CD4-positive, alpha-beta T cell treated with Interleukin-4 for 1 hour (primary cell): Measurements from ENCODE around the gene CHCHD10.

ENCODE experiments used
- DNase-seq, 2 donors: peaks; one replicate each; pipeline ENCODE4 v3.0.0-alpha.2; 2020 to 2022

Gene CHCHD10

GRCh38 chr22:23769321-23769965, 1.7 kb upstream of the CHCHD10 start:
- DNase-seq, result no peak

- DNase-seq, result no peak
These were observed 484 bp downstream of the CHCHD10 start for GRCh38 chr22:23767303-23767672.

- no peak for DNase-seq
These were observed 2.6 kb downstream of the CHCHD10 start for GRCh38 chr22:23764899-23765881.

GRCh38 chr22:23763954-23764353, 3.8 kb downstream of the CHCHD10 start:
- no peak for DNase-seq

- DNase-seq, result peak; percentile 33 to 38
These were observed 4.2 kb downstream of the CHCHD10 start for GRCh38 chr22:23763579-23763945.

GRCh38 chr22:23762842-23763578, 4.8 kb downstream of the CHCHD10 start, which contains the start of gene C22orf15:
C22orf15 (plus strand) TSS chr22:23762990; CDS start chr22:23763307, 317 bp downstream.
- peak in 1 of 2 donors; percentile 7 for DNase-seq

- DNase-seq, result no peak
These were observed 7.7 kb downstream of the CHCHD10 start for GRCh38 chr22:23760056-23760455.

- no peak for DNase-seq
These were observed 8.2 kb downstream of the CHCHD10 start for GRCh38 chr22:23759566-23759965.

- no peak for DNase-seq
These were observed 10.9 kb downstream of the CHCHD10 start for GRCh38 chr22:23756891-23757290.

- DNase-seq, result no peak
These were observed 12.1 kb downstream of the CHCHD10 start for GRCh38 chr22:23755711-23756110.

GRCh38 chr22:23754980-23755636, 12.7 kb downstream of the CHCHD10 start:
- DNase-seq, result no peak

GRCh38 chr22:23754220-23754919, 13.4 kb downstream of the CHCHD10 start, which contains the start of gene VPREB3:
VPREB3 (minus strand) TSS chr22:23754425; CDS start chr22:23754363, 62 bp downstream.
- no peak for DNase-seq

- no peak for DNase-seq
These were observed 14.4 kb downstream of the CHCHD10 start for GRCh38 chr22:23753385-23753784.

- peak in 1 of 2 donors; percentile 30 for DNase-seq
These were observed 15.0 kb downstream of the CHCHD10 start for GRCh38 chr22:23752750-23753149.

- DNase-seq, result peak in 1 of 2 donors; percentile 80
These were observed 15.6 kb downstream of the CHCHD10 start for GRCh38 chr22:23752090-23752691.

GRCh38 chr22:23751441-23751996, 16.3 kb downstream of the CHCHD10 start:
- no peak for DNase-seq

- DNase-seq, result peak; percentile 87 to 88
These were observed 16.9 kb downstream of the CHCHD10 start, which contains the start of gene ZNF70 for GRCh38 chr22:23750714-23751440. ZNF70 (minus strand) TSS chr22:23751112; CDS start chr22:23745140, 5,972 bp downstream.

GRCh38 chr22:23750367-23750713, 17.4 kb downstream of the CHCHD10 start:
- no peak for DNase-seq

GRCh38 chr22:23749841-23750301, 17.9 kb downstream of the CHCHD10 start:
- no peak for DNase-seq

GRCh38 chr22:23745791-23746190, 22.0 kb downstream of the CHCHD10 start:
- no peak for DNase-seq
